Suprapubic skin (tissue), 4 donors: ENCODE measurements around the gene RTL10. TPM values are rescaled to one million over a fixed set of nuclear protein-coding genes. Genes with fewer than 3 reads are reported as not detected.

Experiments
- DNase-seq, 2 donors: peaks; one replicate each; pipeline ENCODE4 v3.0.0-alpha.2; 2019; ENCODE audit warnings: low spot score in 2 of 2
- H3K27ac ChIP-seq: fragments of 200-600 bp; sonication (generic); one replicate; pipeline ENCODE4 v1.5.1; 2019
- H3K27me3 ChIP-seq: fragments of 200-600 bp; sonication (generic); one replicate; pipeline ENCODE4 v1.5.1; 2019
- H3K36me3 ChIP-seq: fragments of 200-600 bp; sonication (generic); one replicate; pipeline ENCODE4 v1.5.1; 2019
- H3K4me1 ChIP-seq: fragments of 200-600 bp; sonication (generic); one replicate; pipeline ENCODE4 v1.5.1; 2019
- H3K4me3 ChIP-seq: fragments of 200-600 bp; sonication (generic); one replicate; pipeline ENCODE4 v1.5.1; 2019; ENCODE audit warnings: mild to moderate bottlenecking
- H3K9me3 ChIP-seq: fragments of 200-600 bp; sonication (generic); one replicate; pipeline ENCODE4 v1.5.1; 2019
- CTCF ChIP-seq, 2 donors: fragments of 200-600 bp in 1 of 2; fragments of 450-650 bp in 1 of 2; sonication (generic) in 1 of 2; IDR thresholded peaks; one replicate each; pipeline ENCODE4 v1.5.1; 2016 to 2019; ENCODE audit warnings: antibody characterized with exemption in 2 of 2, mild to moderate bottlenecking in 1 of 2, moderate library complexity in 1 of 2
- EP300 ChIP-seq: sonication (generic); formaldehyde crosslinking; IDR thresholded peaks from one replicate; pipeline ENCODE4 v1.6.1; 2017; ENCODE audit warnings: antibody characterized with exemption
- POLR2A ChIP-seq, 2 donors: fragments of 450-650 bp; IDR thresholded peaks; one replicate each; pipeline ENCODE4 v1.6.1; 2017; ENCODE audit warnings: antibody characterized with exemption in 2 of 2, mild to moderate bottlenecking in 2 of 2, moderate library complexity in 2 of 2
- POLR2AphosphoS5 ChIP-seq, 3 donors: sonication (generic); formaldehyde crosslinking; IDR thresholded peaks; one replicate each; pipeline ENCODE4 v1.6.1; 2017; ENCODE audit warnings: antibody characterized with exemption in 3 of 3
- WGBS: methylation state at CpG from one replicate; pipeline ENCODE4 v1.1.5; 2018; 5-methylcytosine and 5-hydroxymethylcytosine counted together
- total RNA-seq, 4 donors: library from RNA; depleted of rRNA; stranded (reverse); fragments of >200 nt; gene quantifications; one replicate each; pipeline ENCODE4 v1.1.0, GENCODE V29; 2016

The RTL10 gene
- total RNA-seq, 4 donors from 2014 or later: 21.8 to 46.2 (median 32.4) TPM

- peak; percentile 59 to 75 for DNase-seq
Observed at GRCh38 chr22:19824212-19824925, 30.3 kb downstream of the RTL10 start.

DNA sequence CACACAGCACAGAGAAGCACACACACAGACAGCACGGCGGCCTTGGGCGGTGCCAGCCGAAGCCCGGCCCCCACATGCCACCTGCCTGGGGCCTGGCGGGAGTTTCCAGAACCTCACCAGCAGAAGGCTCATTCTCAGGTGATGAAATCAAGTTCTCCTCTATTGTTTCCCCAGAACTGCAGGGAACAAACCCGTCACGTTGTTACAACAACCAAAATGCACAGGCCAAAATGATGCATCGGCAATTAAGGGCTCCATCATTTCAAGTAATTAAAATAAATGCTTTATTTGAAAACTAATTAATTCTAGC lies 30.8 kb downstream of the RTL10 start:
- peaks cover 33% of the 10 kb centered on the region for H3K4me1 ChIP-seq
- TF ChIP-seq CTCF (IDR thresholded peaks at IDR 0.05) (no peak), POLR2A (IDR thresholded peaks at IDR 0.05) (no peak), EP300 (no peak), POLR2AphosphoS5 (IDR thresholded peaks at IDR 0.05) (no peak)
- H3K9me3 ChIP-seq: no peaks in the 10 kb centered on the region
- H3K36me3 ChIP-seq: no peaks in the 10 kb centered on the region
- DNase-seq: peak; percentile 59 to 62
- no peak overlapping the region for H3K27ac ChIP-seq
- H3K27me3 ChIP-seq: no peaks in the 10 kb centered on the region
- 55% methylated on average over 8 of the region's 9 CpGs for WGBS
- no peak overlapping the region for H3K4me3 ChIP-seq

More at GRCh38 chr22:19824212-19824925, 30.3 kb downstream of the RTL10 start:
- 44% methylated on average over 13 of the region's 16 CpGs for whole genome bisulfite sequencing
- H3K4me1 ChIP-seq: peaks cover 33% of the 10 kb centered on the region
- peak overlapping the region; percentile 7 for H3K27ac ChIP-seq
- H3K4me3 ChIP-seq: no peak overlapping the region
- H3K9me3 ChIP-seq: no peaks in the 10 kb centered on the region
- no peak for TF ChIP-seq EP300
- TF ChIP-seq CTCF (IDR thresholded peaks at IDR 0.05): no peak
- TF ChIP-seq POLR2AphosphoS5 (IDR thresholded peaks at IDR 0.05): no peak
- TF ChIP-seq POLR2A (IDR thresholded peaks at IDR 0.05): no peak
- H3K27me3 ChIP-seq: no peaks in the 10 kb centered on the region
- H3K36me3 ChIP-seq: no peaks in the 10 kb centered on the region

DNA sequence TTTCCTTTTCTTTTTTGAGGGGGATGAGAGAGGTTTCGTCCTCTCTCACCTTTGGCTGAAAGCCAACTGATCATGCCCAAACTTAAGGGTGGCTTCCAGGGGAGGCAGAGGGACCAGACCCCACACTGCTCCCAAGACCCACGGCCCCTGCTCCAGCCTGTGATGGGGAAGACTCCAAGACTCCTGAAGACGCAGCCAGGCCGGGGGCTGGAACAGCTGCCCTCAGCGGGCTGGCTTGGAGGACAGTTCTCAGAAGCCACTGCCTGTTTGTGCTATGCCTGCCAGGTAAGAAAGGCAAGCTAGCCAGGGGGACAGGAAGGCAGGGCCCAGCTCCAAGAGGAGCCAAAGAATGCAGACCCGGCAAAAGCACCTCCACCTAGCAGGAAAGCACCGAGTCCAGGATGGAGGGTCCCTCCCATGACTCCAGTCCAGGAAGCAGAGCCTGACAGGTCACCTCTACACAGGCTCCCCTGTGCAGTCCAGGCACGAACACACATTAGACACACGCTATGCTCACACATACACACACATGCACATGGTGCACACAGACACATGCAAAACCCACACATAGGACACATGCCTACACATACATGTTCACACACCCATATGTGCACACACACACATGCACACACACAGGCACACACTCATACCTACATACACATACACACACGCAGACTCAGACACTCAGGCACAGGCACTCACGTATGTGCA lies 31.3 kb downstream of the RTL10 start:
- peaks cover 33% of the 10 kb centered on the region for H3K4me1 ChIP-seq
- no peak overlapping the region for H3K4me3 ChIP-seq
- H3K36me3 ChIP-seq: no peaks in the 10 kb centered on the region
- WGBS: 73% methylated on average over 8 of the region's 11 CpGs
- no peaks in the 10 kb centered on the region for H3K9me3 ChIP-seq
- DNase-seq: peak in 1 of 2 donors; percentile 55
- H3K27ac ChIP-seq: no peak overlapping the region
- H3K27me3 ChIP-seq: no peaks in the 10 kb centered on the region
- TF ChIP-seq POLR2A (IDR thresholded peaks at IDR 0.05) (no peak), POLR2AphosphoS5 (IDR thresholded peaks at IDR 0.05) (no peak), EP300 (no peak), CTCF (IDR thresholded peaks at IDR 0.05) (no peak)

- Histone ChIP-seq H3K36me3 (no peaks in the 10 kb centered on the region), H3K27ac (no peak overlapping the region), H3K4me3 (no peak overlapping the region), H3K4me1 (peaks cover 33% of the 10 kb centered on the region), H3K9me3 (no peaks in the 10 kb centered on the region), H3K27me3 (no peaks in the 10 kb centered on the region)
- no peak for TF ChIP-seq CTCF (IDR thresholded peaks at IDR 0.05)
- 86% methylated on average over 10 of the region's 18 CpGs for WGBS
- DNase-seq: peak in 1 of 2 donors; percentile 57
Observed at GRCh38 chr22:19822301-19823117, 32.2 kb downstream of the RTL10 start.
